SHP77 (cell line): ENCODE results near the gene EXOSC10.
A peak's percentile ranks its signal among the peaks of the same experiment; 100 is the strongest.

Source experiments
- DNase-seq, 2 experiments: peaks; one replicate each; lab custom pipeline; 2025; lab: John Stamatoyannopoulos, UW

EXOSC10 gene

GRCh38 chr1:11099310-11100148 lies at the start of gene EXOSC10:
Gene EXOSC10 (minus strand): TSS chr1:11099869. CDS start chr1:11099831, 38 bp downstream.
- peak; percentile 82 to 88 for DNase-seq

GRCh38 chr1:11147197-11147770 lies 47.6 kb upstream of the EXOSC10 start:
- no peak for DNase-seq

- no peak for DNase-seq
Measured at GRCh38 chr1:11145741-11146140, 46.1 kb upstream of the EXOSC10 start.

- no peak for DNase-seq
Measured at GRCh38 chr1:11144570-11145256, 45.0 kb upstream of the EXOSC10 start.

GRCh38 chr1:11143907-11144306 lies 44.2 kb upstream of the EXOSC10 start:
- no peak for DNase-seq

- no peak for DNase-seq
Measured at GRCh38 chr1:11143401-11143800, 43.7 kb upstream of the EXOSC10 start.

GRCh38 chr1:11142618-11143391 lies 43.1 kb upstream of the EXOSC10 start:
- DNase-seq, result no peak

- DNase-seq, result no peak
Measured at GRCh38 chr1:11138952-11139351, 39.3 kb upstream of the EXOSC10 start.

GRCh38 chr1:11138029-11138428 lies 38.4 kb upstream of the EXOSC10 start:
- no peak for DNase-seq

GRCh38 chr1:11134898-11135266 lies 35.2 kb upstream of the EXOSC10 start:
- no peak for DNase-seq

GRCh38 chr1:11134251-11134897 lies 34.7 kb upstream of the EXOSC10 start:
- DNase-seq, result peak; percentile 5 to 44

GRCh38 chr1:11132563-11133293 lies 33.1 kb upstream of the EXOSC10 start:
- no peak for DNase-seq

- DNase-seq, result no peak
Measured at GRCh38 chr1:11131816-11132215, 32.1 kb upstream of the EXOSC10 start.

GRCh38 chr1:11130406-11130805 lies 30.7 kb upstream of the EXOSC10 start:
- DNase-seq, result no peak

GRCh38 chr1:11129649-11130390 lies 30.2 kb upstream of the EXOSC10 start:
- DNase-seq, result no peak

- no peak for DNase-seq
Measured at GRCh38 chr1:11126569-11126968, 26.9 kb upstream of the EXOSC10 start.

- no peak for DNase-seq
Measured at GRCh38 chr1:11125931-11126330, 26.3 kb upstream of the EXOSC10 start.

- no peak for DNase-seq
Measured at GRCh38 chr1:11124965-11125364, 25.3 kb upstream of the EXOSC10 start.

GRCh38 chr1:11116318-11116717 lies 16.6 kb upstream of the EXOSC10 start:
- no peak for DNase-seq

GRCh38 chr1:11114966-11115365 lies 15.3 kb upstream of the EXOSC10 start:
- DNase-seq, result no peak
